HG02973 (cell line): ENCODE results near the gene PIEZO2.

Experiments used
- ATAC-seq: cut with Tn5 transposase; IDR thresholded peaks from one replicate; pipeline ENCODE4 v1.9.1; 2021; ENCODE audit warnings: moderate library complexity; ENCODE audit not compliant: unreplicated experiment

PIEZO2 gene

GRCh38 chr18:10755855-10756254 is 393.5 kb downstream of the PIEZO2 start:
- ATAC-seq: no peak

GRCh38 chr18:10754128-10754527 is 395.2 kb downstream of the PIEZO2 start:
- no peak for ATAC-seq

- ATAC-seq: no peak
Observed at GRCh38 chr18:10752382-10752781, 397.0 kb downstream of the PIEZO2 start.

GRCh38 chr18:10751653-10752052 is 397.7 kb downstream of the PIEZO2 start:
- ATAC-seq: no peak

GRCh38 chr18:10750191-10751035 is 399.0 kb downstream of the PIEZO2 start:
- ATAC-seq: no peak

GRCh38 chr18:10748641-10749040 is 400.7 kb downstream of the PIEZO2 start:
- no peak for ATAC-seq

GRCh38 chr18:10745971-10746370 is 403.4 kb downstream of the PIEZO2 start:
- ATAC-seq: no peak

- no peak for ATAC-seq
Observed at GRCh38 chr18:10745219-10745618, 404.1 kb downstream of the PIEZO2 start.

GRCh38 chr18:10743766-10744165 is 405.6 kb downstream of the PIEZO2 start:
- ATAC-seq: no peak

GRCh38 chr18:10739152-10739551 is 410.2 kb downstream of the PIEZO2 start:
- no peak for ATAC-seq

GRCh38 chr18:10736984-10737383 is 412.4 kb downstream of the PIEZO2 start:
- no peak for ATAC-seq

- no peak for ATAC-seq
Observed at GRCh38 chr18:10732990-10733389, 416.4 kb downstream of the PIEZO2 start.

- no peak for ATAC-seq
Observed at GRCh38 chr18:10727477-10727876, 421.9 kb downstream of the PIEZO2 start.

- no peak for ATAC-seq
Observed at GRCh38 chr18:10726198-10727068, 422.9 kb downstream of the PIEZO2 start.

GRCh38 chr18:10724666-10725065 is 424.7 kb downstream of the PIEZO2 start:
- no peak for ATAC-seq

GRCh38 chr18:10723496-10723895 is 425.9 kb downstream of the PIEZO2 start:
- no peak for ATAC-seq

- no peak for ATAC-seq
Observed at GRCh38 chr18:10718809-10719208, 430.6 kb downstream of the PIEZO2 start.

GRCh38 chr18:10715791-10716190 is 433.6 kb downstream of the PIEZO2 start:
- ATAC-seq: no peak

- no peak for ATAC-seq
Observed at GRCh38 chr18:10713409-10713808, 436.0 kb downstream of the PIEZO2 start.

GRCh38 chr18:10707294-10707693 is 442.1 kb downstream of the PIEZO2 start:
- no peak for ATAC-seq

GRCh38 chr18:10705786-10706185 is 443.6 kb downstream of the PIEZO2 start:
- ATAC-seq: no peak

- no peak for ATAC-seq
Observed at GRCh38 chr18:10705291-10705690, 444.1 kb downstream of the PIEZO2 start.
